Right lobe of liver (tissue), 6 donors: ENCODE data around the gene MOBP. TPM values are rescaled to one million over a fixed set of nuclear protein-coding genes. Genes with fewer than 3 reads are reported as not detected.

Experiments
- ATAC-seq, 4 donors: fragments of 200-7000 bp; cut with Tn5 transposase; one replicate each; pipeline ENCODE4 v1.9.1; 2020; ENCODE audit warnings: mild to moderate bottlenecking in 4 of 4, moderate library complexity in 4 of 4
- DNase-seq, 3 donors: peaks; one replicate each; pipeline ENCODE4 v3.0.0-alpha.2; 2020
- H3K27ac ChIP-seq, 3 donors: fragments of 200-600 bp; one replicate each; pipeline ENCODE4 v1.8.0; 2022
- H3K27me3 ChIP-seq, 2 donors: fragments of 200-600 bp; one replicate each; pipeline ENCODE4 v1.8.0; 2022
- H3K36me3 ChIP-seq, 4 donors: fragments of 200-600 bp; sonication (generic) in 1 of 4; one replicate each; pipeline versions ENCODE4 v1.5.1 to v1.8.0; 2017 to 2022; ENCODE audit warnings: control low read depth in 1 of 4
- H3K4me1 ChIP-seq, 4 donors: fragments of 200-600 bp; sonication (generic) in 1 of 4; one replicate each; pipeline versions ENCODE4 v1.5.1 to v1.8.0; 2017 to 2022; ENCODE audit warnings: control low read depth in 1 of 4
- H3K4me3 ChIP-seq, 3 donors: fragments of 200-600 bp; one replicate each; pipeline ENCODE4 v1.8.0; 2022
- H3K9me3 ChIP-seq, 4 donors: fragments of 200-600 bp; sonication (generic) in 1 of 4; one replicate each; pipeline versions ENCODE4 v1.5.1 to v1.8.0; 2017 to 2022; ENCODE audit warnings: control low read depth in 1 of 4
- CTCF ChIP-seq, 4 donors: fragments of 200-600 bp in 3 of 4; fragments of 450-650 bp in 1 of 4; IDR thresholded peaks; one replicate each; pipeline versions ENCODE4 v1.5.1 to v1.8.0; 2016 to 2022; ENCODE audit warnings: antibody characterized with exemption in 4 of 4, mild to moderate bottlenecking in 2 of 4
- POLR2A ChIP-seq: fragments of 450-650 bp; IDR thresholded peaks from one replicate; pipeline ENCODE4 v1.6.1; 2017; ENCODE audit warnings: antibody characterized with exemption, mild to moderate bottlenecking
- WGBS: methylation state at CpG from one replicate; pipeline ENCODE4 v1.1.6; 2018; ENCODE audit warnings: low coverage, low lambda C conversion rate; ENCODE audit not compliant: insufficient coverage; ENCODE audit errors: missing lambda C conversion rate; 5-methylcytosine and 5-hydroxymethylcytosine counted together
- intact Hi-C, 2 donors: fragments of 100-400 bp; cut with DNase I; formaldehyde crosslinking; loops; one replicate each; pipeline versions ENCODE4 v1.11.2 to v1.14.1; 2022
- total RNA-seq, 6 experiments: library from RNA; depleted of rRNA in 2 of 6; stranded (reverse); fragments of >200 nt in 2 of 6; fragmentation: NEBNext Ultra II Directional in 3 of 6; extraction: Animal tissue kit (Norgen Biotek cat#: 25700) in 3 of 6; gene quantifications; one replicate each; pipeline versions ENCODE4 v1.1.0 to v1.2.4, GENCODE V29; 2016 to 2023
- donor health status: DM: no; HTN: yes; CAD: no.
- donor health status: DM: no; HTN: no; CAD: no.
- donor health status: DM: no; HTN: no; CAD: no.
- donor health status: DM: no; HTN: yes; CAD: no.
- donor health status: DM: no; HTN: yes; CAD: no.

MOBP gene
- total RNA-seq, 6 experiments from 2014 or later = not detected

- intact Hi-C loops = no loop called here
- no peak overlapping the region for H3K27ac ChIP-seq
- 52% methylated on average over 7 of the region's 7 CpGs for WGBS
- no peaks in the 10 kb centered on the region for H3K9me3 ChIP-seq
- no peak overlapping the region for H3K4me3 ChIP-seq
- H3K4me1 ChIP-seq = no peaks in the 10 kb centered on the region
- no peak for DNase-seq
- H3K27me3 ChIP-seq = no peaks in the 10 kb centered on the region
- H3K36me3 ChIP-seq = no peaks in the 10 kb centered on the region
- TF ChIP-seq CTCF (IDR thresholded peaks at IDR 0.05) = no peak
- ATAC-seq = no peak
Measured at GRCh38 chr3:39479701-39480414, 12.4 kb downstream of the MOBP start.

- WGBS = 50% methylated on average over 3 of the region's 8 CpGs
- no peak overlapping the region for H3K27ac ChIP-seq
- no peak overlapping the region for H3K4me3 ChIP-seq
- DNase-seq (no peak), ATAC-seq (no peak)
- TF ChIP-seq CTCF (IDR thresholded peaks at IDR 0.05) (no peak), POLR2A (no peak)
- H3K9me3 ChIP-seq = no peaks in the 10 kb centered on the region
- no peaks in the 10 kb centered on the region for H3K36me3 ChIP-seq
- no peaks in the 10 kb centered on the region for H3K27me3 ChIP-seq
- intact Hi-C loops = no loop called here
- H3K4me1 ChIP-seq = no peaks in the 10 kb centered on the region
Measured at GRCh38 chr3:39485547-39485946, 18.1 kb downstream of the MOBP start.

GRCh38 chr3:39491014-39491413 is 23.5 kb downstream of the MOBP start:
- 61% methylated on average over 3 of the region's 3 CpGs for WGBS
- no peak overlapping the region for H3K27ac ChIP-seq
- H3K9me3 ChIP-seq = no peaks in the 10 kb centered on the region
- TF ChIP-seq POLR2A = no peak
- TF ChIP-seq CTCF (IDR thresholded peaks at IDR 0.05) = no peak
- H3K4me3 ChIP-seq = no peak overlapping the region
- H3K36me3 ChIP-seq = no peaks in the 10 kb centered on the region
- no peaks in the 10 kb centered on the region for H3K4me1 ChIP-seq
- DNase-seq (no peak), ATAC-seq (no peak)
- no peaks in the 10 kb centered on the region for H3K27me3 ChIP-seq
- intact Hi-C loops = no loop called here

GRCh38 chr3:39491733-39492350 is 24.4 kb downstream of the MOBP start:
- 20% methylated on average over 1 of the region's 3 CpGs for WGBS
- intact Hi-C loops = no loop called here
- no peak for ATAC-seq

More at GRCh38 chr3:39491733-39492350, 24.4 kb downstream of the MOBP start:
- Histone ChIP-seq H3K4me1 (no peaks in the 10 kb centered on the region), H3K27me3 (no peaks in the 10 kb centered on the region), H3K36me3 (no peaks in the 10 kb centered on the region), H3K9me3 (no peaks in the 10 kb centered on the region), H3K27ac (no peak overlapping the region), H3K4me3 (no peak overlapping the region)
- no peak for TF ChIP-seq CTCF (IDR thresholded peaks at IDR 0.05)
- DNase-seq = no peak
